DLD1 (cell line): ENCODE results near the gene EXD3.

Experiments used
- in situ Hi-C: cut with HindIII; loops from 2 replicates; pipeline ENCODE4 v1.10.0; 2017; ENCODE audit warnings: low sequenced_read_pairs

The EXD3 gene

DNA sequence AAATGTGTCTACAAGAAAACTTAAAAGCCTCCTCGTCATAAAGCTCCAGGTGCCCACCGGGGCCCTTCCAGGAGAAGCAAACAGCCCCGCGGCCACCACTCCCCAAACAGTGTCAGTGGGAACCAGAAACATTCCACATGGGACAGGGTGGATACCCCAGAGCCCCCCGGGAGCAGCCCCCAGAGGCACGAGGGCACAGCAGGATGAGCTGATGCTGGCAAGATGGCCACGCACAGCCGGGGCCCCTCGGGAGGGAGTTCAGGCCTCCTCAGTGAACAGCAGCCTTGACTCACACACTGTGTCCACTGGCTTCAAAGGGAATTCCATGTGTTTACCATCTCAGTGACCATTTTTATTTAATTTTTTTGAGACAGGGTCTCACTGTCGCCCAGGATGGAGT, 10.5 kb downstream of the EXD3 start:
- in situ Hi-C loops: loop anchor here (10.0 kb wide), 1 partner anchor 48 kb away; no protein-coding TSS in a partner anchor

DNA sequence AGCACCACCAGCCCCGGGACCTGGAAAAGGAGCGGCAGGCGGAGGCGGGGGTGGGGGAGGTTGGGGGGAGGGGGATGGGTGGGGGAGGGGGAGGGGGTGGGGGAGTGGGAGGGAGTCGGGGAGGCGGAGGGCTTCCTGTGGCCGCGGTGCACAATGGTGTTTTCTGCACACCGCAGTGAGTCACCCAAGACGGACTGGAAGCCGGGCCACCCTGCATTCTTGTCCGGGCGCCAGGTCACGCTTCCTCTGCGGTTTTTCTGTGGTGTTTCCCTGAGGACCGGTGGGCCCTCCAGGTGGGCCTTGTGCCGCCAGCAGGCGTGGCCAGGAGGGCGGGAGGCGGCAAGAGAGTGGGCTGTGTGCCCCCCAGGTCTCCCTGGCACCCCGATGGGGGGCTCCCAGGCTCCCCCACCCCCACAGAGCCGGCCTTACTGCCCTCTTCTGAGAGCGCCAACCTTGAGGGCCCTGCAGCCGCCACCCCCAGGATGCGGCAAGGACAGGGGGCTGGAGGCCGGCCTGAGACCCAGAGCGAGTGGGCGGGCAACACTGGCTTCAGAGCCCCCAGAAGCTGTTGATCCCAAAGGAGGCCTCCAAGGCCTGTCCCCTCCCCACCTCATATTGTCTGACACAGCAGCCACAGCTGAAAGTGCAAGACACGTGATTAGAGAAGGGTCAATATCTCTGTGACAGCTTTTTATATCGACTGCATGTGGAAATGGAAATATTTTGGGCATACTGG, 11.1 kb downstream of the EXD3 start:
- in situ Hi-C loops: loop anchor here (10.0 kb wide), 1 partner anchor 47 kb away; no protein-coding TSS in a partner anchor

GRCh38 chr9:137411260-137411644, 11.7 kb downstream of the EXD3 start:
- in situ Hi-C loops: loop anchor here (10.0 kb wide), 1 partner anchor 46 kb away; no protein-coding TSS in a partner anchor

DNA sequence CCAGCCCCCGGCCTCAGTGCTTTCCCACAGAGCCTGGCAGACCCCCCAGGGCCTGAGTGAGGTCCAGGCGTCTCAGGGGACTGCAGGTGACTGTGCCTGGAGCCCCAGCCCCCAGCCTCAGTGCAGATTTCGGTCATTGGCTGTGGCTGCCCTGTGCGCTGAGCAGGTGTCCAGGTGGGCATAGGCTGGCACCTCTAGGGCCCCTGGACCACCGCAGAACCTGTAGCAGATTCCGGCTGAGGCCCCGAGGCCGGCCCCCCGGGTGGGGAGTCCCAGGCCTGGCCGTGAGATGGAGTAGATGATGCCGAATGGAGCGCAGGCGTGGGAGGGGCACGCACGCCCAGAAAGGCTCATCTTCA, 12.1 kb downstream of the EXD3 start:
- in situ Hi-C loops: loop anchor here (10.0 kb wide), 1 partner anchor 46 kb away; no protein-coding TSS in a partner anchor

DNA sequence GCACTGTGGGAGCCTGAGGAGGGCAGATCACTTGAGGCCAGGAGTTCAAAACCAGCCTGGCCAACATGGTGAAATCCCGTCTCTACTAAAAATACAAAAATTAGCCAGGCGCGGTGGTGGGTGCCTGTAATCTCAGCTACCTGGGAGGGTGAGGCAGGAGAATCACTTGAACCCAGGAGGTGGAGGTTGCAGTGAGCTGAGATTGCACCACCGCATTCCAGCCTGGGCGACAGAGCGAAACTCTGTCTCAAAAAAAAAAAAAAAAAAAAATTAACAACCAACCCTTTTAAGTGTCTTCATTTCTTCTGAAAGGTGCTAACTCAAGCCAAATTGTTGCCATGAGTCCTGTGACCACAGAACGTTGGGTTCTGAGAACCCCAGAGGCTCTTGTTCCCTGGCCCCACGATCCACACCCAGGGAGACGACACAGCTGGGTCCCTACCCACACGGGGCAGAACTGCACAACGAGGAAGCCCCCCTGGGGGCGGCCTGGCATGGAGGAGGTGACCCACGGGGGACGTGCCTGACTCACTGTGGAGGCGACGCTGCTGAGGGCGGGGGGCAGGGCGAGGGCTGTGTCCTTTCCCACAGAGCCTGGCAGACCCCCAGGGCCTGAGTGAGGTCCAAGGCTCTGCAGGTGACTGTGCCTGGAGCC, 12.6 kb downstream of the EXD3 start:
- in situ Hi-C loops: loop anchor here (10.0 kb wide), 1 partner anchor 46 kb away; no protein-coding TSS in a partner anchor

GRCh38 chr9:137409515-137409914, 13.4 kb downstream of the EXD3 start:
- in situ Hi-C loops: no loop called here

DNA sequence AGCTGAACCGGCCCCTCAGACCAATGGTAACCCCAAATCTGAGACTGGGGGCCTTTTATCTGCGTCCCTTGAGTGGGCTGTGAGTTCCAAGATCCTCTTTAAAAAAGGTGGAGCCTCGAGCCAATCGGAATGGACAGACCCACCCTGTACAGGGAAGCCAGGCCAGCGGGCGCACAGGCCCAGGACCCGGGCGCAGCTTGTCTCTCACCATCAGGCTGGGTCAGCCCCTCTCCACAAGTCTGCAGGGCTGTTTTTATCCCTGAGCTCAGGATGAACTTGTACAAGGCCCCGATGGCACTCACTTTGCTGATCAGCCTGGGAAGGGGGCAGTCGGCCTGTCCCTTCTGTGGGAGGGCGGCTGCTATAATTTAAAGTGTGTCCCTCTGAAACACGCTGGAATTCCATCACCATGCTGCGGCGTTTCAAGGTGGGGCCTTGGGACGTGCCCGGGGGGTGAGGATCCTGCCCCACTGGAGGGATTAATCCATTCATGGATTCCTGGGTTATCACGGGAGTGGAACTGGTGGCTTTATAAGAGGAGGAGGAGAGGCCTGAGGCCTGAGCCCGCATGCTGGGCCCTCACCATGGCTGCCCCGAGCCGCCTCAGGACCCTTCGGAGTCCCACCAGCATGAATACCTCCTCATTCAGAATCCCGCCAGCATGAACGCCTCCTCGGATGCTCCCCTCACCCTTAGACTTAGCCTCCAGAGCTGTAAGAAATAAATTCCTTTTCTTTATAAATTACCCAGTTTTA, 14.1 kb downstream of the EXD3 start:
- in situ Hi-C loops: no loop called here

DNA sequence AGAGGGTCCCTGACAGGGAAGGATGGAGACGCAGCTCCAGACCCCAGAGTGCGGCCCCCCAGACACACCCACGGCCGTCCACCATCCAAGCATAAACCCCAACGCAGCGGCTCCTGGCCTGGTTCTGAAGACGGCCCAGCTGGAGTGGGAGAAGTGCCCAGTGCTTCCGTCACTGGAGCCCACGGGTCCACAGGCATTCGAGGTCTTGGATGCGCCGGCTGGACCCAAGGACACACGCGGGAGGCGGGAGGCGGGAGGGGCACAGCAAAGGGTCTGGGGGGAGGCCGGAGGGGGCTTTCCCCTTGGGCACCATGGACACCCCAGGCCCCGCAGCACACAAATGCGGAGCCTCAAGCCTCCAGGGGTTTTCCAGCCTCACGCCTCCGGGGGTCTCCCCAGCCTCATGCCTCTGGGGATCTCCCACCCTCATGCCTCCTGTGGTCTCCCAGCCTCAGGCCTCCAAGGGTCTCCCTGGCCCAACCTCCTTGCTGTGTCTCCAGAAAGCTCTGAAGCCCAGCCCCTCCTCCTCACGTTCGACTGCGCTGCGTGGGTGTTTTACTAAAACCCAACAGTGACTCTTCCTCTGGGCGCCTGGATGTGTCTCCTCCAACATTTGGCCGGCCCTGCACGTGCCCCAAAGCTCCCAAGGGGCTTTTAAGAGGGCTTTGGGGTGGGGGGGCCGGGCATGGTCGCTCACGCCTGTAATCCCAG, 15.2 kb downstream of the EXD3 start:
- in situ Hi-C loops: no loop called here

DNA sequence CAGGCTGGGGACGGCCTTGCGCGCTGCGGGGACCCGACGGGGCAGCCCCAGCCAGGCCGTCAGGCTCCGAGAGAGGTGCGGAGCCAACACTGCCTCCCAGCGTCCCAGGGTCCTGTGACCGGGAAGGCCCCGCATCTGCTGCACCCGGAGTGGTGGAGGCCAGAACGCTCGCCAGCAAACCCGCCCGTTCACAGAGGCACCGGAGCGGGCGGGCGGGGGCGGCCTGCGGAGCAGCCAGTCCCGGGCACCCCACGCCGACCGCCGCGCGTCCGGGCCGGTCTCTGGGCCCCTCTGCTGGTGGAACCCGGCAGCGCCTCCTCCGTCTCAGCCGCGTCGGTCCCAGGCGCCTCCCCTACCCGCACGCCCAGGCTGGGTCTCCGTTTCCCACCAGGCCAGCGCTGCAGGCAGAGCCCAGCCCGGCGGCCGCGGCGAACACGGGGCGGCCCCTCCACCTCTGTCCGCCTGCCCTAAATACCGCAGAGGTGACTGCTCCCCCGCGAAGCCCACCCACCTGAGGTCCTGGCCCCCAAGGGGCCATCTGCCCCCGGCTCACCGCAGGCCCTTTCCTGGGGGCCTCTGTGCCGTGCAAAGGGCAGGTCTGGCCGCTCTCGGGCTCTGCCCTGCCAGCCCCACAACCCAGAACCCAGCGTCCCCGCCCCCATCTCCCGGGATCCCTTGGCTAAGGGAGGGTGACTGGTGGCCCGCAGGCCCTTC, 15.9 kb downstream of the EXD3 start:
- in situ Hi-C loops: no loop called here

- in situ Hi-C loops: no loop called here
Observed at GRCh38 chr9:137406085-137406760, 16.7 kb downstream of the EXD3 start.

DNA sequence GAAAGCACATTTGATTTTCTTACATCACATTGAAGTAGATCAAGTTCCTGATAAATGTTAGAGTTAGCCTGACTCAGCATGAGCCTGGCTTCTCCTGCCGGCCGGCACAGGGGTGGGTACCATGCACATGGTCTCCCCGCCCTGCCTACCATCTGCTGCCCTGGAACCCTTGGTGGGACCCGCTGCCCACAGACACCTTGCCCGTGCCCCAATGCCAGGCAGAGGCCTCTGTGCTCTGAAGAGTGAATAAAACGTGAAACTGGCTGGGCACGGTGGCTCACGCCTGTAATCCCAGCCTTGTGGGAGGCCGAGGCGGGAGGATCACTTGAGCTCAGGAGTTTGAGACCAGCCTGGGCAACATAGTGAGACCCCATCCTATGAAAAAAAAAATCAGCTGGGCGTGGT, 17.3 kb downstream of the EXD3 start:
- in situ Hi-C loops: no loop called here

DNA sequence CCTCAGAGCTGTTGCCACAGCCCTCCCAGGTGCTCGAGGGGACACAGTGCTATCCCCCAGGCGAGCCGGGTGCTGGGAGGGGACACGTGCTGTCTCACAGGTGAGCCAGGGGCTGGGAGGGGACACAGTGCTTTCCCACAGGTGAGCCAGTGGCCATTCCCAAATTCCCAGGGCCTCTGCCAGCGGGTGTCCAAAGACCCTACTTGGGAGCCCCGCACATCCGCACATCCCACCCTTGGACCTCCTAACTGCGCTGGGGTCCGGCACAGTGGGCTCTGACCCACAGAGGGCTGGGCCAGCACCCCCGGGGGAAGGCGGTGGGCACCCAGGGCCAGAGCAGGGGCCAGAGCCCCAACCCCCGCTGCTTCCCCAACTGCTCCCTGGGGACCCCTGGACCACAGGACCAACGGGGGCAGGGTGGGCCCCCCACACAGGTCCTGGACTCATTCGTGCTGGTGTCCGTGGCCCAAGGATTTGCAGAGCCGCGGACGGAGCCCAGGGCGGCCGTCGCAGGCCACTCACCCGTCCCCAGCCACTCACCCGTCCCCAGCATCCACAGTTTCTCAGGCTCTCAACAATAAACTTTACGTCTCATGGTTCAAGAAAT, 17.9 kb downstream of the EXD3 start:
- in situ Hi-C loops: no loop called here

GRCh38 chr9:137403269-137403668, 19.7 kb downstream of the EXD3 start:
- in situ Hi-C loops: no loop called here

GRCh38 chr9:137402746-137403145, 20.2 kb downstream of the EXD3 start:
- in situ Hi-C loops: no loop called here

GRCh38 chr9:137398561-137399468, 24.1 kb downstream of the EXD3 start:
- in situ Hi-C loops: no loop called here

DNA sequence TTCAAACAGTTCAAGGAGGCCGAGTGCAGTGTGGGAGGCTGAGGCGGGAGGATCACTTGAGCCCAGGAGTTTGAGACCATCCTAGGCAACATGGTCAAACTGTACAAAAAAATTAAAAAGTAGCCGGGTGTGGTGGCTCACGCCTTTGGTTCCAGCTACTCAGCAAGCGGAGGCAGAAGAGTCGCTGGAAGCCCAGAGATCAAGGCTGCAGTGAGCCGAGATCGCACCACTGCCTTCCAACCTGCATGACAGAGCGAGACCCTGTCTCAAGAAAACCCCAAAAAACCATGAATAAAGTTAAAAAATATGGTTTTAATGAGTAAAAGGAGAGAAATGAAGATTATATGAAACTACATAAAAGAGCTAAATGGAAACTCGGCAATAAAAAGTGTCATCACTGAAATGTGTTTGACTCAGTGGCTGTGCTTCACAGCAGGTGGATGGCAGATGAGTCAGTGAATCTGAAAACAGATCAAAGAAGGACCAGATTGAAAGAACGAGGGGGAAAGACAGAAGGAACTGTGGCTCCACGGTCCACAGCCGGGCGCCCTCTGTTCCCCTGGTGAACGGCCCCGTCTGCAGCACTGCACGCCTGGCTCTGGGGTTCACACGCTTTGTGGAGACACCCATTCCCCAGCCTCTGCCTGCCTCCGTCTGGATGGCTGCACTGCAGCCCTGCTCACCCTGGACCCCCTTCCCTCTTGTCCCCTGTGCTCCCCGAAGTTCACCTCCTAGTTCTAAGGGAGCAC, 25.1 kb downstream of the EXD3 start:
- in situ Hi-C loops: no loop called here

- in situ Hi-C loops: no loop called here
Observed at GRCh38 chr9:137396634-137397367, 26.2 kb downstream of the EXD3 start.
